Osteocyte (in vitro differentiated cells): ENCODE measurements around the gene PTX3. TPM values are rescaled to one million over a fixed set of nuclear protein-coding genes. Genes with fewer than 3 reads are reported as not detected.

Experiments used
- DNase-seq: peaks from one replicate; pipeline ENCODE4 v3.0.0; 2021; ENCODE audit warnings: mixed read lengths; ENCODE audit not compliant: unreplicated experiment; ENCODE audit errors: extremely low spot score
- H3K27ac Mint-ChIP-seq: one replicate; pipeline ENCODE4 v1.8.0; 2021; ENCODE audit warnings: mild to moderate bottlenecking, mixed read lengths; ENCODE audit not compliant: unreplicated experiment
- H3K27me3 Mint-ChIP-seq: one replicate; pipeline ENCODE4 v1.8.0; 2021; ENCODE audit warnings: mixed read lengths; ENCODE audit not compliant: unreplicated experiment
- H3K36me3 Mint-ChIP-seq: one replicate; pipeline ENCODE4 v1.8.0; 2021; ENCODE audit warnings: mixed read lengths; ENCODE audit not compliant: unreplicated experiment
- H3K4me1 Mint-ChIP-seq: one replicate; pipeline ENCODE4 v1.8.0; 2021; ENCODE audit warnings: mixed read lengths; ENCODE audit not compliant: unreplicated experiment
- H3K4me3 Mint-ChIP-seq: one replicate; pipeline ENCODE4 v1.8.0; 2021; ENCODE audit warnings: mild to moderate bottlenecking, moderate library complexity, mixed read lengths; ENCODE audit not compliant: unreplicated experiment
- H3K9me3 Mint-ChIP-seq: one replicate; pipeline ENCODE4 v1.8.0; 2021; ENCODE audit warnings: mixed read lengths; ENCODE audit not compliant: unreplicated experiment
- CTCF ChIP-seq: fragments of 200-600 bp; sonication (generic); IDR thresholded peaks from 2 replicates; pipeline ENCODE4 v1.5.0; 2021; ENCODE audit warnings: antibody characterized with exemption, mild to moderate bottlenecking, moderate library complexity
- total RNA-seq: library from RNA; stranded (reverse); gene quantifications from 2 replicates; pipeline ENCODE4 v1.2.1, GENCODE V29; 2021

Gene PTX3
- total RNA-seq, 1 donor from 2014 or later, result 51.8 TPM

GRCh38 chr3:157429708-157430107 is 6.9 kb upstream of the PTX3 start:
- no peak for TF ChIP-seq CTCF
- peaks cover 19% of the 10 kb centered on the region for H3K4me1 Mint-ChIP-seq
- H3K9me3 Mint-ChIP-seq, result no peaks in the 10 kb centered on the region
- peak overlapping the region; percentile 38 for H3K27ac Mint-ChIP-seq
- no peaks in the 10 kb centered on the region for H3K36me3 Mint-ChIP-seq
- no peak overlapping the region for H3K4me3 Mint-ChIP-seq
- no peak for DNase-seq
- no peaks in the 10 kb centered on the region for H3K27me3 Mint-ChIP-seq

GRCh38 chr3:157438194-157438730 is 1.6 kb downstream of the PTX3 start:
- Mint-ChIP-seq H3K9me3 (no peaks in the 10 kb centered on the region), H3K27me3 (no peaks in the 10 kb centered on the region), H3K4me3 (peak overlapping the region; percentile 82), H3K4me1 (peaks cover 30% of the 10 kb centered on the region), H3K27ac (peak overlapping the region; percentile 67), H3K36me3 (no peaks in the 10 kb centered on the region)
- no peak for TF ChIP-seq CTCF
- DNase-seq, result no peak

GRCh38 chr3:157441102-157441624 is 4.5 kb downstream of the PTX3 start:
- H3K4me1 Mint-ChIP-seq, result peaks cover 36% of the 10 kb centered on the region
- H3K27me3 Mint-ChIP-seq, result no peaks in the 10 kb centered on the region
- TF ChIP-seq CTCF, result no peak
- no peaks in the 10 kb centered on the region for H3K9me3 Mint-ChIP-seq
- H3K36me3 Mint-ChIP-seq, result no peaks in the 10 kb centered on the region
- no peak overlapping the region for H3K27ac Mint-ChIP-seq
- DNase-seq, result no peak
- no peak overlapping the region for H3K4me3 Mint-ChIP-seq

GRCh38 chr3:157442729-157443128 is 6.1 kb downstream of the PTX3 start:
- no peaks in the 10 kb centered on the region for H3K27me3 Mint-ChIP-seq
- no peaks in the 10 kb centered on the region for H3K36me3 Mint-ChIP-seq
- peaks cover 24% of the 10 kb centered on the region for H3K4me1 Mint-ChIP-seq
- H3K4me3 Mint-ChIP-seq, result no peak overlapping the region
- TF ChIP-seq CTCF, result no peak
- DNase-seq, result no peak
- H3K27ac Mint-ChIP-seq, result peak overlapping the region; percentile 16
- H3K9me3 Mint-ChIP-seq, result no peaks in the 10 kb centered on the region

- Mint-ChIP-seq H3K9me3 (no peaks in the 10 kb centered on the region), H3K4me1 (peaks cover 14% of the 10 kb centered on the region), H3K36me3 (no peaks in the 10 kb centered on the region), H3K4me3 (no peak overlapping the region), H3K27me3 (no peaks in the 10 kb centered on the region), H3K27ac (no peak overlapping the region)
- no peak for DNase-seq
- no peak for TF ChIP-seq CTCF
Observed at GRCh38 chr3:157443905-157444796, 7.5 kb downstream of the PTX3 start.
